HL-60 (cell line): ENCODE measurements around the gene RBM28.

Source experiments
- DNase-seq, 2 experiments: peaks; one replicate each; pipeline ENCODE4 v3.0.0-alpha.2; 2010 to 2020; ENCODE audit warnings: low read depth in 1 of 2, low spot score in 1 of 2
- H3K27ac ChIP-seq: fragments of 250-450 bp; sonication (Bioruptor Pico); replicated peaks from 2 replicates; pipeline ENCODE4 v1.5.1; 2020; ENCODE audit warnings: mild to moderate bottlenecking, moderate library complexity
- H3K27me3 ChIP-seq: fragments of 250-450 bp; sonication (Bioruptor Pico); 2 replicates; pipeline ENCODE4 v1.5.1; 2021; ENCODE audit warnings: mild to moderate bottlenecking, moderate library complexity; ENCODE audit not compliant: insufficient read depth, poor library complexity, severe bottlenecking
- H3K4me3 ChIP-seq: replicated peaks from 2 replicates; pipeline ENCODE4 v1.5.1; 2011; ENCODE audit warnings: mild to moderate bottlenecking, control low read depth, low read length; ENCODE audit not compliant: insufficient read depth
- CTCF ChIP-seq: IDR thresholded peaks from one replicate; pipeline ENCODE4 v1.5.1; 2011; ENCODE audit warnings: low read length, control low read depth, inconsistent platforms; ENCODE audit not compliant: insufficient read depth
- GABPA ChIP-seq: IDR thresholded peaks from 2 replicates; pipeline ENCODE4 v1.6.1; 2012; ENCODE audit warnings: low read depth
- POLR2AphosphoS5 ChIP-seq: IDR thresholded peaks from 2 replicates; pipeline ENCODE4 v1.6.1; 2012; ENCODE audit warnings: low read depth
- REST ChIP-seq: IDR thresholded peaks from 2 replicates; pipeline ENCODE4 v1.6.1; 2012; ENCODE audit warnings: low read depth; ENCODE audit not compliant: insufficient replicate concordance
- SPI1 ChIP-seq: IDR thresholded peaks from 2 replicates; pipeline ENCODE4 v1.6.1; 2012; ENCODE audit warnings: low read depth, mild to moderate bottlenecking, borderline replicate concordance

Gene RBM28

GRCh38 chr7:128353610-128354009 is 9.9 kb upstream of the RBM28 start:
- Histone ChIP-seq H3K4me3 (no peak overlapping the region), H3K27ac (no peak overlapping the region), H3K27me3 (no peaks in the 10 kb centered on the region)
- TF ChIP-seq POLR2AphosphoS5 (no peak), GABPA (no peak), SPI1 (no peak), REST (no peak), CTCF (no peak)
- DNase-seq, result no peak

GRCh38 chr7:128353189-128353588 is 9.5 kb upstream of the RBM28 start:
- H3K4me3 ChIP-seq, result no peak overlapping the region
- H3K27me3 ChIP-seq, result no peaks in the 10 kb centered on the region
- no peak for TF ChIP-seq REST
- TF ChIP-seq SPI1, result no peak
- no peak overlapping the region for H3K27ac ChIP-seq
- DNase-seq, result no peak

- no peak overlapping the region for H3K27ac ChIP-seq
- TF ChIP-seq GABPA, result no peak
- no peak for TF ChIP-seq REST
- no peak for TF ChIP-seq CTCF
- TF ChIP-seq SPI1, result no peak
- no peak for TF ChIP-seq POLR2AphosphoS5
- DNase-seq, result no peak
- H3K27me3 ChIP-seq, result no peaks in the 10 kb centered on the region
- no peak overlapping the region for H3K4me3 ChIP-seq
Observed at GRCh38 chr7:128352636-128353035, 8.9 kb upstream of the RBM28 start.

- Histone ChIP-seq H3K4me3 (no peak overlapping the region), H3K27ac (no peak overlapping the region), H3K27me3 (no peaks in the 10 kb centered on the region)
- DNase-seq, result no peak
- TF ChIP-seq CTCF (no peak), SPI1 (no peak), REST (no peak), GABPA (no peak), POLR2AphosphoS5 (no peak)
Observed at GRCh38 chr7:128352153-128352537, 8.4 kb upstream of the RBM28 start.
